HG02798 (cell line): Measurements from ENCODE around the gene ARL6IP4.

Experiments used
- ATAC-seq: cut with Tn5 transposase; IDR thresholded peaks from one replicate; pipeline ENCODE4 v1.9.1; 2021; ENCODE audit warnings: mild to moderate bottlenecking; ENCODE audit not compliant: unreplicated experiment, poor library complexity

Gene ARL6IP4

DNA sequence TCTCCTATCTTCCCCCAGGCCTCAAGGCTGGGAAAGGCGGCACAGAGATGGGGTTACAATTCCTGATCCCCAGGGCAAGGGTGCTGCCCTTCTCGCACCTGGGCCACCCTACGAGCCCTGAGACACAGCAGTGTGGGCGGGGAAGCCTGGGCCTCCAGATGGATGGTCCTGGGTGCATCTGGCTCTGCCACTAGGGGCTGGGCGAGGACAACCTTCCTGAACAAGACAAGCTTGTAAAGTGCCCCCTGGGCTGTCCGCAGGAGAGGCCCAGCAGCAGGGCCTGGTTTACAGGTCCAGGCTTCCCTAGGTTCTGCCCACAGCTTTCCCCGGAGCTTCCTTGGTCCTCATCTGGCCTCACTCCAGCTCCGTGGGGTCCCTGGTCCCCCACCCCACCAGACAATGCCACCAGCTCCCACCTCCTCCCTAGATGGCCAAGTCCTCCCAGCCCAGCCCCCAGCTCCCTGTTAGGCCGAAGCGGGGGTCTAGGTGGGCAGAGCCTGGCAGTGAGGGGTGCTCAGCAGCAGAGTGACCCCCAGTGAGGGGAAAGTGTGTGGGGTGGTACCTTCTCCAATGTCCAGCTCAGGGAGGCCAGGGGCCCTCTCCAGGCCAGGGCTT lies 8.9 kb downstream of the ARL6IP4 start:
- no peak for ATAC-seq

DNA sequence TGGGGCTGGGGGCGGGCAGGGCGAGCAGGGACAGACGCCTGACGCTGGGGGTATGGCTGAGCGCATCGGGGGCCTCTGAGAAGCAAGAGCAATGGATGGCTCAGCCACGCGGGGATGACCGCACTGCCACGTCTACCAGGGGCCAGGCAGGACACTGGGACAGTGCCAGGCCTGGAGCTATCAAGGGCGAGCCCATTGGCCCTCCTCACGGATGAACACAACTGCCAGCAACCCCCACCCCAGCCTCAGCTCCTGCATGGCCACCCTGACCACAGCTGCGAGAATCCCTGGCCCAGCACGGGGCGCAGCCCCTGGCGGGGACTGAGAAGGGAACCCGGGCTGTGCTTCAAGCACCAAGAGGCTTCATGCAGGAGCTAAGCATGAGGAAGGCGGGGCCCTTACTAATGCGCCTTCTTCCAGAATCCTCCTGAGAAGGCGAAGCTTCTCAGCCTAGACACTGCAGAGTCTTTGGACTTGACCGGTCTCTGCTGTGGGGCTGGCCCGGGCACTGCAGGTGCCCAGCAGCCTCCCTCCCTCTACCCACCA lies 9.5 kb downstream of the ARL6IP4 start:
- no peak for ATAC-seq

DNA sequence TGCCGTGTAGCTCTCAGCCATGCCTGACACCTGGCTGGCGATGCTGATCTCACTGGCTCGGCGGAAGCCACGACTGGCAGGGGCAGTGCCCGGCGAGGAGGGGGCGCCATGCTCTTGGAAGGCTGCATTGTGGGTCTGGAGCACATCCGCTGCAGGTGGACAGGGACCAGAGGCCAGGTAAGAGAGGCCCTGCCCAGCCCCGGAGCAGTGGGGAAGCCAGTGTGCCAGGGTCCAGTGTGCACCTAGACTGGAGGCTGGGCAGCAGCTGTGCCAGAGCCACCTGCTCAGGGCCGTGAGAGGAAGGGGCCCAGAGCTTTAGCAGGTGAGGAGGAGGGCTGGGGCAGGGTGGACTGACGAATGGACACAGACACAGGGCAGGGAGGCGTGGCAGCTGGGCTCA lies 10.1 kb downstream of the ARL6IP4 start:
- no peak for ATAC-seq

DNA sequence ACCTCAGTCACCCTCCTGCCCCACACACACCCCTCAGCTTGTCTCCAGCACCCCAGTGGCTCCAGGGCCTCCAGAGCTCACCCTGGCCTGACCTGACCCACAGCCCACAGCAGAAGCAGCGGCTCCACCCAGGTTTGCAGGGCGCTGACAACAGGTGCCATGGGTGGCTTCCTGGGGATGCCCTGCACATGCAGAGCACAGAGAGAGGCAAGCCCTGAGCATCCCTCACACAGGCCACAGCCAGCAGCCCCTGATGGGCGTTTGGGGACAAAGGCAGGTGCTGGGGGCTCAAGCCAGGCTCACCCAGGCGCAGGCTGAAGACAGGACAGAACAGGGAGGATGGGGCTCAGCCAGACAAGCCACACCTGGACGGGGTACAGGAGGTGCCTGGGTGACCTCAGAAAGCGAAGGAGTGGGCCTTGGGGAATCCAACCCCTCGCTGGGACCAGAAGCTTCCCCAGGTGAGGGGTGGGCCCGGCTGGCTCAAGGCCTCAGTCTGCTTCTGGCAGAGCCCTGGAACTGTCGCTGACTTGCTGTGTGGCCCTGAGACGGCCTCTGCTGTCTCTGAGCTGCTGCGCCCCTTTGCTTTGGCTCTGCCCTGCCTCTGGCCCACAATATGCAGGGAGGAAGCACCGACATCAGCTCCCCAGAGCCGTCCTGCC lies 10.6 kb downstream of the ARL6IP4 start:
- ATAC-seq = no peak

DNA sequence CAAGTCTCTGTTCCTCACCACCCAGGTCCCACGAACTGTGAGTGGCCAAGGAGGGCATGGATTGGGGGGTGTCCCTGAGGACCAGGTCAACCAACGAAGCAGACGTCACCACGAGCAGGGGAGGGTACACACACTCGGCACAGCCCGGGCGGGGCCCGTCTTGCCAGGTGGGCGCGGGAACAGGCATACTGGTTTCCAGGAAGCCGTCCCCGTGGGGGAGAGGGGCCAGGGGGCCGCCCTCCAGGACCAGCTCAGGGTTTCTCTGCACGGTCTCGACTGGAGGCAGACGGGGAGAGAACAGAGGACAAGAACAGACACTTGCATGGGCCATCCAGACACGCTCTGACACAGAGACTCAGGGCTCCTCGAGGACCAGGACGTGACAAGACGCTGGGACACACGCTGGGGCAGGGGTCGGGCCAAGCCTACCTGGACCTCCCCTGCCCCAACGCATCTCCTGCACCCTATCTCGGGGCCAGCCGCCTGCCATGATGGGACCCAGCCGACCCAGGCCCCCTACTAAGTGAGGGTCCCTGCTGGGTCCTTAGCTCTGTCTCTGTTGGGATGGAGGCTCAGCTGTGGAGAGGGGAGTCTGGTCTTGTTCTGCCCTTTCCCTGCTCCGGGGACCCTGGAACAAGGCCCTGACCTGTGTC lies 11.3 kb downstream of the ARL6IP4 start:
- ATAC-seq = no peak

DNA sequence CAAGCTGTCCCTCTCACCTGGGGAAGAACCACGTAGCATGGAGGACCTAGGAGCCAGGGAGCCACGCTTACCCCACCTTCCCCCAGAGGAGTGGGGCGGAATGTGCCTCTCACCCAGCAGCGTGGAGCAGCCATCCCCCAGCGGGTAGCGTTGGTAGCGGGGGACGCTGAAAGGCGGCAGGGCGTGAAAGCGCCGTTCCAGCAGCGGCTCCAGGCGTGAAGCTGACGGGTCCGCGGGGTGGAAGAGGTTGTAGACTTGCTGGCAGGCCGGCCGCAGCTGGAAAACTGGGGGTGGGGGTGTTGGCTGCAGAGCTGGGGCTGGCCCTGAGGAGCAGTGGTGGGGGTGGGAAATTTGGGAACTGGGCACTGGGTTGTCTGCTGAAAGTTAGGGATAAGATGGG lies 11.9 kb downstream of the ARL6IP4 start:
- ATAC-seq = no peak

DNA sequence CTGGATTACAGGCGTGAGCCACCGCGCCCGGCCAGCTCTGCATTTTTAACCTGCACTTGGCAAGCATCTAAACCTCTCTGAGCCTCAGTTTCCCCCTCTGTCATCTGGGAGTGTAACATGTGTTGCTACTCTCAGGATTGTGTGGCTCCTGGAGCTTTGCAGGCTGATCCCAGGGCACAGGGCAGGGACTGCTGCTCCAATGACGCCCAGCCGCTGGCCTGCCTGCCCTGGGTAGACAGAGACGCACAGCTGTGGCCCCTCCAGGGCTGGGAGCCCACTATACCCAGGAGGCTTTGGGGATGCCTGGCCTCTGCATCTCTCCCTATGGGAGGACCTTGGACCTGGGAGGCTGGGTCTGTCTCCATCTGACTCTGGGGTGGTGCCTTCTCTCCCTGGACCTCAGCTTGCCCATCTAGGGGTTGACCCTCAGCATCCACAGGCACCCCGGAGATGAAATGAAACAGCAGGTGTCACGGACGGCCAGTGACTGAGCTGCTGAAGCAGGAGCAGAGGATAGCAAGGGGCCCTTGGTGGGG lies 13.7 kb downstream of the ARL6IP4 start:
- ATAC-seq = no peak

DNA sequence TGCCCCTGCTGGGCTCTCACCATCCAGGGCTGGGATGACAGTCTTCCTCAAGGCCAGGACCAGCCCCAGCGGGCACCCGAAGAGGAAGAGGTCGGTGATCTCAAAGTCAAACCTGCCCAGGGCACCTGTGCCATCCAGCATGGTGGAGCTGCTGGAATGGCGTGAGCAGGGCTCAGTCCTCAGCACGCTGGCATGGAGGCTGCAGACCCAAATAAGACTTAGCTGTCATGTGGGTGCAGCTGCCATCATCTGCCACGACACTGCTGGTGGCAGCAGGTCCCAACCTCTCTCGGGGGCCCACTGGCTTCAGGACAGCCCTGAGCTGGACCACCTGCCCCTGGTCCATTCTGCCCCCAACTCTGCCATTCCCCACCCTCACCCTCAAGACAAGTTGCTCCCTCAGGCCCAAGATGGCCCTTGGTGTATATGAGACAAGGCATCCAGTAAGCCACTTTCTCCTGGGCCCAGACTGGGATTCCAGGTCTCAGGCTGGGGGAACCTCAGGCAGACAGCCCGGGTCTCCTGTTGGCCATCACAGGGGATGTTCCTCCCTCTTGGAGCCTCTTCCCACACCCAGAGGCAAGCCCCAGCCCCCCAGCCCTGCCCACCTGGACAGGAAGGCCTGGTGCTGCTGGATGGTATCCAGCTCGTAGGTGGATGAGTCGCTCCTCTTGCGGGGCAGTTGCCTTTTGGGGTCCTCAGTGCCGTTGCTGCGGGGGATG lies 14.5 kb downstream of the ARL6IP4 start:
- ATAC-seq = no peak

DNA sequence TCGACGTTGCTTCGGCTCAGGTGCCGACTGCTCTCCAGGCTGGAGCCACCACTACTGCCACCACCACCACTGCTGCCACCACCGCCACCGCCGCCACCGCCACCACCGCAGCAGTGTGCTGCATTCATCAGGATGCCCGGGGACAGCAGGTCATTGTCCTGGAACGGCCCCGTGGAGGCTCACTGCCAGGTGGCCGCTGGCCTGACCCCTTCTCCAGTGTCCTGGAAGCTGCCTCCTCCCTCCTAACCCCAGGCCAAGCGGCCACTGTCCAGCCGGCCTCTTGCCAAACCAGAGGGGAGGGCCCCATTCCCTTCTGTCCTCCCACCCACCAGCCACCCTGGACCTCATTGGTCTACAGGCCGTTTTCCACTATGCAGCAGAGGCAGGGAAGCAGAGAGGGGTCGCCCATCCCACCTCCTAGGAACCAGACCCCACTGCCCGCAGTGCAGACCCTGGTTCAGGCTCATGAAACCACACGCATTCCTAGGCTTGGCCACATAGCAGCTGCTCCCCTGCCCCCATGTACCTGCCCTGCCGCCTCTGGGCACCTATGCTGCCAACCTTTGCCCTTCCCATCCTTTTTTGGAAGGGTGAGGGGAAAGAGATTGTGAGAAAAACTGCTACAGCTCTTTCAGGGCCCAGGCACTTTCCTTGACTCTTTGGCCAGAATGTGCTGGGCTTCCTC lies 15.2 kb downstream of the ARL6IP4 start:
- ATAC-seq = no peak

DNA sequence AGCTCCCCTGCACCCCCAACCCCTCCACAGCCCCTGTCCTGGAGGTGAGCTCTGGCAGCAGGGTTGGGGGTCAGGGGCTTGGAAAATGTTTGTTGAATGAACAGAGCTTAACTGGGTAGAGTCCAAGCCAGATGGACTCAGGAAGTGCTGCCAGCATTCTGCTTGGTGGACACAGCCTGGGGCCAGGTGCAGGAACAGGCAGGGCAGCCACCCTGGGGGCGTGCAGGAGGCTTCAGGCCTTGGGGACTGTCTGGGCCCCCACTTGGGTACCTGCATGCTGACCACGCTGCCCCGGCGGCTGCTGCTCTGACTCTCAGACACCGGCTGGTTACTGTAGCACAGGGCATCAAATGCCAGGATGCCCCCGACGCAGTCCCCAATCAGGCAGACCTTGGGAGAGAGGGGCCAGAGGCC lies 15.7 kb downstream of the ARL6IP4 start:
- no peak for ATAC-seq

DNA sequence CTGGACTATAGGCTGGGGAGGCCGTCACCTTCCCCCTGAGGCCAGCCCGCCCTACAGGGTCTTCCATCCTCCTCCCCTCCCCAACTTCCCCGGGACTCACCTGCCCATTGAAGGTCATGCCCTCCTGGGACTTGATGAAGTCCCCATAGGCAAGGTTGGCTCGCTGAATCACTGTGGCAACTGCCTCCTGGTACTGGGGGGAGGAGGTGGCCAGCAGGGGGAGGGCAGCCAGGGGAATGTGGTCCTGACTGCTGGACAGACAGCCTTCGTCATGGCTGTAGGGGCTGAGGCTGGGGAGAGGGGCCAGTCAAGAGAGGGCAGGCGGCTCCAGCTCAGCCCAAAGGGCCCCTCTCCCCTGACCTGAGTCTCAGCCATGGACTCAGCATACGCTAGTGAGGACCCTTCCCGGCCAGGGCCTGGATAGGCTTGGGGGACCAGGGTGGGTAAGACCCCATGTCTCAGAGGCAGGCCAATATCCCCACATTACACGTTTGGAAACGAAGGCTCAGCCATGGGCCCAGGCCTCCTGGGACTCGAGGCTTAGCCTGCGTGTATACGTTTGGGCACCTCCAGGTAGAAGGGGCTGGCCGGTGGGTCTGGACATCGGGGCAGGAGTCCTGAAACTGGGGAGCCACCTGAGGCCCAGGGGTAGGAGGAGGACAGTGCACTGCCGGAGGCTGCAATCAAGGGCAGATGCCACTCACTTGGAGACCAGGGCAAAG lies 16.3 kb downstream of the ARL6IP4 start:
- ATAC-seq = no peak

DNA sequence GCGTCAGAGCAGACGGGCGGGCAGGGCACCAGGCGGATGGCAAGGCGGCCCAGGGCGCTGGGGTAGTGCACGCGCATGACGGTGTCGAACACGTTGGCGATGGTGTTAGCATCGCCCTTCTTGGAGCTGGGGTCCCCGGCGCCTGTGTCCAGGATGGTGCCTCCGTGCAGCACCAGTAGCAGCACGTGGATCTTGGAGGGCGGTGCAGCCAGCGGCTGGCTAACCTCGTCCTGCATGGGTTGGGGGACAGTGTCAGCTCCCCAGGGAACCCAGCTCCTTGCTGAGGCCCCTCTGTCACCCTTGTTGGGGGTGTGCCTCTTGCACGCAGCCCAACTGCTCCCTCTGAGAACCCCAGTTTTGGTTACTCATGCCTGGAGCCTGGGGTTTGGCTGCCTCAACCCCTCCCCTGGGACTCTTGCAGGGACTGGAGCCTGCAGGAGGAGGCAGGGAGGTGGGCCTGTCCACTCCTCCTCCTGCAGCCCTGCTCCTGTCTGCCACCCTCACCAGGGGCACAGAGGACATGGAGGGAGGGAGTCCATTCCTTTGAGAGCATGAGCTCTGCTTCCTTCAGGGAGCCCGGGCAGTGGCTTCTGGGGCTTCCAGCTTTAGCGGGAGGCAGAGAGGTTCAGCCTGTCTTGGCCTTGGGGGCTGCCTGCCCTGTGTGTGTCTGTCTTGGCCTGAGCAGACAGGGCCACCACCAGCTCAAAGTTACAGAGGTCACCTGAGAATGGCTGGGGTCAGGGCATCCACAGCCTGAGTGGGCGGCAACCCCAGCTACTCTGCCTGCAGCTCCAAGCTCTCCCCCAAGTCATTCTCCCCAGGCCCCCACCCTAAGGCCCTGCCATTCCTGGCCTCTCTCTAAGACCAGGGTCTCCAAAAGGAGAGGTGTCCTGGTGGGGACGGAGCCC lies 17.1 kb downstream of the ARL6IP4 start:
- no peak for ATAC-seq

DNA sequence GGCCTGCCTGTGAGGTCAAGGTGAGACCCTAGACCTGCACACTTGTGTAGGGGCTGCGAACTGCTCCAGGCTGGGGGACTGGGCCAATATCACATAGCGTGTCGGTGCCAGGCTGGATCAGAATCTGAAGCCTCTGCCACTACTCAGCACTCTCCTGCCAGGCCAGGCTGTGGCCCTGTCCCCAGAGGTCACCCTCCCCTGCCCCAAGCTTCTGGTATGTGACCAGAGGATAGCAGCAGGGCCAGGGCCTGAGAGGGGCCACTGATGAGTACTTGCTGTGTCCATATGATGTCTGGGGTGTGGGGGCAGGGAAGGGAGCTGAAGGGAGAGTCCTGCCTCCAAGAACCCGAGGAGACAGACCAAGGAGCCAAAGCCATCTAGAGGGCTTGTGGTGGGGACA lies 17.8 kb downstream of the ARL6IP4 start:
- no peak for ATAC-seq

DNA sequence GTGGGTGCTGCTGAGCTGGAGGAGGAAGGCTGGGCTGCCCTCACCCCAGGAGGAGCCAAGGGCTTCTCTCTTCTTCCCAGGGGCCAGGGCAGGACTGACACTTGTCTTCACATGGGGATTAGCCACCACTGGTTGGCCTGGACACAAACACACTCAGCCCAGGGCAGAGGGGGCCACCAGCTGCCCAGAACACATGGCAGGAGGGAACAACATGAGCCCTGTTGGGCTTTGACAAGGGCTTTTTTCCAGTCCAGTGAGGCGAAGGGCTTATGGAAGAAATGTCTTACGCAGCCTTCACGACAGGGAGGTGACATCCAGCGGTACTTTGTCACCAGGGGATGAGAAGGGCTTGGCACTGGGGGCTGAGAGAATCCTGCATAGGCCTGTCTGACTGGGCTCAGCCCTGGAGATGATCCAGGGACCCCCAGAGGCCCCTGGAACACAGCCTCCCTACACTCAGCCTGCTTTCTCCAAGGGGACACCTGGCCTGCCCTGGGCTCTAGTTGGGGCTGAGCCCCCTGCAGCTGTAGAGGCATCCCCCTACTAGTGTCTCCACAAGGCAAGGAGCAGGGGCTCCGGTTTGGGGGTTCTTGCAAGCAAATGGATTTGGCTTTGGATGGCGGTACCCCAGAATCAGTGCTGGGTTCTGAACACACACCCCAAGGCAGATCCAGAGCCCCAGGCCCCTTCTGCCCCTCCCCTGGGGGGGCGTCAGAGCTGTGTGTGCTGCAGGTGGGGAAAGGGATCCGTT lies 18.9 kb downstream of the ARL6IP4 start:
- no peak for ATAC-seq

DNA sequence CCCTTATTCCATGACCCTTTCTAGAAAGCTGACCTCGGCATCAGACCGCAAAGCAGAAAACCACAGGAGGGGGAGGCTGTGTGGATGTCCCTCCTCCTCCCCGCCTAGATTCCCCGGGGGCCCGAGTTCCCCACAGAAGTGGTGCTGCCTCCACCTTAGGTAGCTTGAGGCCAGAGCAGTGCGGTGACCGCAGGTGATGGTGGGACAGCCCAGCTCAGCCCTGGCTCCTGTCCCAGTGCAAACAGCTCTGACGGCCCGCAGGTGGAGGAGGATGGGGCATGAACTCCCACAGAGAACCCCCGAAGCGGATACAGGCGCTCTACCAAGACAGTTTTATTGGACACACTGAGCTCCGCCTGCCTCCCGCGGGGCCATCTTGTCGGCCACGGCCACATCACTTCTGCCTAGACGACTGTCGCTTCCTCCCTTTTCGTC lies 19.5 kb downstream of the ARL6IP4 start:
- no peak for ATAC-seq

DNA sequence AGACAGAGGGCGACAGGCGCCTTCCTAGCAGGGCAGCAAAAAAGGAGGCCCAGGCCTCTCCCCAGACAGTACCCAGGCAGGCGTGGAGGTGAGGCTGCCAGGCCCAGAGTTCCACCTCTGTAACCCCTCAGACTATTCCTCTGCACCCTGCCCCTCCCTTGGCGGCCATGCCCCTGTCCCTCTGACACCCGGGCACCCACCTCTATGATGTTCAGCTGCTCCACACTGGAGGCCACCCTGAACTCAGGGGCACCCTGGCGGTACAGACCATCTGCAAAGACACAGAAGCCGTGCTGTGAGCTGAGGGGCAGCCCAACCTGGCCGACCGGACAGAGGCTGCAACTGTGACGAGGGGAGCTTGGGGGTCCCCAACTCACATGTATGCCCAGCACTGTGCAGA lies 20.1 kb downstream of the ARL6IP4 start:
- ATAC-seq = no peak

DNA sequence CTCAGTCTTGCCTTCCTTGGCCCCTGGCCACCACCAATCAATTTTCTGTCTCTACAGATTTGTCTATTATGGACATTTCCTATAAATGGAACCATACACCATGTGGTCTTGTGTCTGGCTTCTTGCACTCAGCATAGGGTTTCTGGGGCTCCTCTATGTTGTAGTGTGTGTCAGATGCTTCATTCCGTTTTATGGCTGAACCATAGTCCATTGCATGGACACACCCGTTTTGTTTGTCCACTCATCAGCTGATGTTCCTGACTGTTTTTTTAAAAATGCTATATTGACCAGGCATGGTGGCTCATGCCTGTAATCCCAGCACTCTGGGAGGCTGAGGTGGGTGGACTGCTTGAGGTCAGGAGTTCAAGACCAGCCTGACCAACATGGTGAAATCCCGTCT lies 21.0 kb downstream of the ARL6IP4 start:
- no peak for ATAC-seq

DNA sequence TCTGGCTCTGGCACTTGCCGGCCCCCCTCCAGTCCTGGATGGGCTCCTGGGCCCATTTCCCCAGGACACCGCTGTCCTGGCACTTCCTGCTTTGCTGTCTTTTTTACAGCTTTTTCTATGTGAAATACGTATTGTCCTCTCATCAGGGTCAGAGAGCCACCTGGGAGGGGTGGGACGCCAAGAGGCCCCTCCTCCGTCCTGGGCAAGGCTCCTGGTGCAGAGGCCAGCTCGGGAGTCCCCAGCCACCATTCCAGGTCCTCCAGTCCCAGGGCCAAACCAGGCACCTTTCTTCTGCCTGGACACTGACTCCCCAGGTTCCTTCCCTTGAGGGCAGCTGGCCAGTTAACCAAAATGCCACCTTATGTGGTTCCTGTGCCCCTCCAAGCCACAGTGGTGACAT lies 22.8 kb downstream of the ARL6IP4 start:
- ATAC-seq = no peak
